ENCODE data around the gene PDE3A.
"Not testable (repeated sequence)": the region's sequence is repeated elsewhere in the genome, so short reads cannot be mapped to it uniquely, and the experiment has no call there.

The PDE3A gene

DNA sequence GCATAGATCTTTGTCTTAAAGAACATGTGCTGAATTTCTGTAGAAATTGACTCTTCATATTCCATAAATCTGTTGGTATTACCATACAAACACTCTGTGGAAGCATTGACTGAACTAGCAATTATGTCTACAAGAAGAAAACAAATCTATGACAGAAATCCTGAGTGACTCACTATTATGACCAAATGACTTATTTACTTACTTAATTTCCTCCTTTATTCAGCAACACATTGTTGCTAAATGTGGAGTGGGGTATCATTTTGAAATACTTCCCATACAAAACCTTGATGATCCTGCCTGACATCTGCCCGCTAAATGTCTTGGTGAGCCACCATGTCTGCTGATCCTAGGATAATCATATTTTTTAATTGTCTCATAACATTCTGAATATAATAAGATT lies 227.7 kb downstream of the PDE3A start:
- DNase-seq (ENCODE audit: low read depth in 2 of 2, low spot score in 1 of 2) = no peak

DNA sequence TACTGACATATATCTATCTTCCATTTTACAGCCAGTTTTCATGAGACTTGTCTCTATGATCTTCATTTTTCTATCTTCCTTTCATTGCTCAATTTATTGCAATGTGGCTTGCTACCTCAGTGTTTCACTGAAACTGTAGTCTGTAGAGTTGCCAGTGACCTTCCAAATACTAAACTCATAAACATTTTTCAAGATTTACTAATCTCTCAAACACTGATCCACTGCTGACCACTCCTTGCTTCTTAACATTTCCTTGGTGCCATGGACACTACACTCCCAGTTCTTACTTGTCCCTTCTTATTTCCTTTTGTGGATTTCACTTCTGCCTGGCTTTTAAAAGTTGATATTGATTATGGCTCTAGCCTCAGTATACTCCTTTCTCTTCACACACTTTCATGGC lies 231.4 kb downstream of the PDE3A start:
- DNase-seq (ENCODE audit: low read depth in 2 of 2, low spot score in 1 of 2) = no peak

DNA sequence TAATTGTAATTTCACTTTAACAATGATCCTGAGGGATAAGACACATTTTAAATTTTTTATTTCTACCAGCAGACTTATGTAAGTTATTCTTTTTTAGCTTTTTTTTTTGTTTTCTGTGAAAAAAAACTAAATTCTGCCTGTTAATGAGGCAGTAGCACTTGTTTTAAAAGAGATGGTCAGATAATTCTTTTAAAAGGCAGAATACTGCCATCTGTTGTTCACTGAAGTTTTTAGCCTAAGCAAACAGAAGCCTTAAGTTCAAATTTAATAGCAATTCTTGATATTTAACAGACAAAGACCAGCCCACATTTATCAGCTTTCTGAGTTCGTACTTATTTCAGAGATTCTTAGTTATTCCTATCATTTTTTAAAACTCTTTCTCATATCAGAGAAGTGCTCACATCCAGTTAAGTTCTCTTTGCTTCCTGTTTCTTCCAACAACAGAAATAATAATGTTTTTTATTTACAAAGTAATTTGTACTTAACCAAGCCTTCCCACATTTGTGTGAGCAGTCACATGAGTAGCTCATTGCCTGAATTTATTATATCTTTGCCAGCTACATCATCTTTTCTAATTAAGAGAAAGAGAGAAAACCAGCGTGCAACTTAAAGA lies 233.4 kb downstream of the PDE3A start:
- no peak for DNase-seq (ENCODE audit: low read depth in 2 of 2, low spot score in 1 of 2)

DNA sequence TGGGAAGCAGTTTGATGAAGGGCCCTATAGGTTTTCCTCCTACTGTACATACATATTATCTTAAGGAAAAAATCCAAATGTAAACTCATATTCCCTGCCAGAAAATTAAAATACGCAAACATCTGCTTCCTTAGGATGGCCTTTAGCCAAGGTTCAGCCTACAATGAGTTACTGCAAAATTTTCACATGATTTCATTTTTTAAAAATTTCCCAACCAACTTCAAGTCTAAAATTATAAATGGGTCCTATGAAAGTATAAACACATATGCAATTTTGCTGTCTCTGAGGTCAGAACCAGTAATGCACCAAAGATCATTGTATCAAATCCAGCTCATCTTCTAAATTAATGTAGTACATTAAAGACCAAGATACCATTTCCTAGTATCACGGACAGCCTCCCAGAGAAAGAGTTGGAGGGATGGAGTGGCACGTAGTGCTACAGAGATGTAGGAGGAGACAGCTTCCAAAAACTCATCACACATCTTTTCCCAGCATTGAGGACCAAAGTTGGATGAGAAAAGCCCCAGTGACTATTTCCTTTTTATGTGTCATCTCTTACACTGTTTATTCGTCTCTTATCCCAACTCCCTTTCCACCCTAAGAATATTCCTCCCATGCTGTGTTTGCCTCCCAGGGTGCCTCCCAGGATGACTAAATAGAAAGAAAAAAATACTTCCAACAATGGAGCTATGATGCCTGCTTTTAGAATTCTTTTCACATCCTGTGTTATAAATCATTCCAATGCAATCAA lies 234.5 kb downstream of the PDE3A start:
- no peak for DNase-seq (ENCODE audit: low read depth in 2 of 2, low spot score in 1 of 2)

DNA sequence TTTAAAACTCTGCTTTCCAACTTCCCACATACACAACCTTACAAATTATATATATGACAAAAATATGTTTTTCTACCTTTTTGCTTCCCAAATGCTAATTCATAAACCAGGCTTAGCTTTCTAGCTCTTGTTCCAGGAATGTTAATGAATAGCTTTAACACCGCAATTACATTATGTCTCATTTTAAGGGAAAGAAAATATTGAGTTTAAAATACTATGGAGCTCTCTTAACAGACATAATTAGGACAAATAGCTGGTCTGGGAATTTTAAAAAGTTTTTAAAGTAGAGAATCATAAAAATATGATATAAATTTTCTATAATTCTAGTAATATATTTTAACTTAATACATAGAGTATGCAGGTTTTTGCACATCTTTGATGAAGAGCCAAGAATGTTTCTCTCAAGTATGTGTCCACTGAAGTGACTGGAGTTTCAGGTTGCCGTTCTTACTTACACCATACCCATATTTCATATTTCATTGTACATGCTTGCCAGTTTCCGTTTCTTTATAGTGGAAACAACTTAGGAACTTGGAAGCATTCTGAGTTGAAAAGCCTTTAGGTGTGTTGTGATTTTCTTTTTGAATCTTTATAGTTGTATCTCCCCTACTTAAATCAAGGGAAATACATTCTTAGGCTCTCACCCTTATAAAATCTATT lies 236.2 kb downstream of the PDE3A start:
- DNase-seq (ENCODE audit: low read depth in 2 of 2, low spot score in 1 of 2) = no peak

DNA sequence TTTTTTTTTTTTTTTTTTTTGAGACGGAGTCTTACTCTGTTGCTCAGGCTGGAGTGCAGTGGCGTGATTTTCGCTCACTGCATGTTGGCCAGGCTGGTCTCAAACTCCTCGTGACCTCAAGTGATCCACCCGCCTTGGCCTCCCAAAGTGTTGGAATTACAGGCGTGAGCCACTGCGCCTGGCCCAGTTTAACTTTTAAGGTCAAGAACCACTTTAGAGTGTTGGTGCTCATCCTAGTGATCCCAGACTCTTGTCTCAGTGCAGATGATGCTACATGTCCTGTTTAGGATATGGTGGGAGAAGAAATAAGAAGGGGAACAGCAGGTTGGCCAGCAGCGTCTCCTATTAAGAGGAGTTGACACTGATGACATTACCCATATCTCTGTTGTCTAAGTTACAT lies 246.7 kb downstream of the PDE3A start:
- not testable (repeated sequence) for DNase-seq (ENCODE audit: low read depth in 2 of 2, low spot score in 1 of 2)

DNA sequence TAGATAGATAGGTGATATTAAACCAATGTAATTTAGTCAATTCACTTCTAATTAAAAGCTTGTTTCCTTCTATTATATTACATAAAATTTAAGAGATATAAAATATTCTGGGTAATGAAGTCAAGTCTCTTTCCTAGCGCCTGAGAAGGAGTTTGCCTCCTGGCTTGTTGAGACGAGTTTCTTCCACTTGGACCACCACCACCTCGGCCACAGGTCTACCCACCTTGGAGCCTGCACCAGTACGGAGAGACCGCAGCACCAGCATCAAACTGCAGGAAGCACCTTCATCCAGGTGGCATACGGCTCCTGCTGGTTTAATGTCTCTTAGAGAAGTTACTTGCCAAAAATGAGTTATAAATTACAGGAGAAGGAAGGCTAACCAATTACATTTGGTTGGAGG lies 247.8 kb downstream of the PDE3A start:
- DNase-seq (ENCODE audit: low read depth in 2 of 2, low spot score in 1 of 2) = no peak

DNA sequence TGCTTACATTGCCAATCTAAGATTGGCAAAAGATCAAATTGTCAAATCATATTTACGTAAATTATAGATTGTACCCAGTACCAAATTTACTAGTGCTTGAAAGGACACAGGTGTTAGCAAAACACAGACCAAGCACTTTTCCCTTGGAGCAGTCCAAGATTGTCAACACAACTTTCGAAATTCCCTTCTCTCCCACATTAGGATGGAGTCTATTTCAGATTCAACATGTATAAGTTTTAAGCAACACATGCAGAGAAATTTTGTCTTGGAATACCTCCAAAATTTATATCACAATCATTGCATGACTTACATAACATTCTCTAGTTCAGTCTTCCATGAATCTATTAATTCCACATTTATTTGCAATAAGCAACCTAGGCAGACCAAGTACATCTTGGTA lies 251.9 kb downstream of the PDE3A start:
- DNase-seq (ENCODE audit: low read depth in 2 of 2, low spot score in 1 of 2) = no peak

DNA sequence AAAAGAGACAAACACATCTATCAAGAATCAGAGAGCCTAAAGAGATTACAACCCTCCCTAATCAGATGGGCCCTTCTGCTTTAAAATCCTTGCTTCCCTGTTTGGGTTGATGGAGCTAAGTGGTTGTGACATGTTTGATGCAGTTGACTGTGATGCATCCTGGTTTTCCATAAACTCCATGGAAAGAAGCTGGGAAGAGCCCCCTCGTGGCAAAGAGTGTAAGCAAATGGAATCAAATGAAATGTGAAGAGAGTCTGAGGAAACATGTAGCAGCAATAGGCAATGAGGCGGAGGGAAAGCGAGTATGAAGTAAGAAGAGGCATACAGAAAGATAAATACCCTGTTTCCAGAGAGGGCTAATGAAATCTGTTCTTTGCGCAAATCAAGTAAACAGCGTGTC lies 256.4 kb downstream of the PDE3A start:
- DNase-seq (ENCODE audit: low read depth in 2 of 2, low spot score in 1 of 2) = no peak

DNA sequence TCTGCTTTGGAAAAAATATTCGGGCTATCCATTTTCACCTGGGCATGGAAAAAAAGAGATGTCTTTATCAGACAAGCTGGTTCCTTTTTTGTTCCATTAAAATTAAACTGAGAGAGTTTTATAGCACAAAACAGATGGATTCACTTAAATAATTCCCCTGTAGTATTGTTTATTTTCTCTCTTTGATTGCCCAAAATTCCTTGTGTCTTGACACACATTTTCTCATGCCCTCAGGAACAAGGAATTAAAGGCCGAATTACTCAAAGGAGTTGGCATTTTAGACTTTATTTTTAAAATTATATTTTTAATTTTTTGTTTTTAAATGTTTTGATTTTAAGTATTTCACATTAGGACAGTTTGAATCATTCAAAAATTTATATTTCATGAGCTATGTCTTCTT lies 257.2 kb downstream of the PDE3A start:
- DNase-seq (ENCODE audit: low read depth in 2 of 2, low spot score in 1 of 2) = no peak

DNA sequence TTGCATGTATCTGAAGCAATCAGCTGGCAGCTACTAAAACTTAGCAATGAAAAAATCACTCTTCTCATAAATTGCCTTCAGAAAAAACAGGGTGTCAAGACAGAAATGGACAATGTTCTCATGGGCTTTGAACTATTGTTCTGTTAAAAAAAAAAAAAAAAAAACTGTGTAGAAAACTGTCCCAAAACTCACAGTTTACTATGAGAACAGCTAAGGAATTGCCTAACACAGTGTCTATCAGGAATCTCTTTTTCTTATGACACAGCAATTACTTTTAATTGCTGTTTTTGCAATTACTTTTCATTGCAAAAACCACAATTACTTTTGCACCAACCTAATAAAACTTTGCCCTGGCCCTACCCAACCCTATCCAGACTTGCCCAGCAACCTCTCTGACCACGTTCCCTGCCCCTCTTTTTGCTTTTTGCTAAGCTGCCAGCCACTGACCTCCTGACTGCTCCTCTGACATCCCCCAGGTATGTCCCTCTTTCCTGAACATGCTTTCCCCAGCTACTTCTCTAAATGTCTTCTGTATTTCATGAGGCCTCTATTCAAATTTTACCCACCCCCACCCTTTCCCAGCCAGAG lies 258.8 kb downstream of the PDE3A start:
- DNase-seq (ENCODE audit: low read depth in 2 of 2, low spot score in 1 of 2) = no peak

DNA sequence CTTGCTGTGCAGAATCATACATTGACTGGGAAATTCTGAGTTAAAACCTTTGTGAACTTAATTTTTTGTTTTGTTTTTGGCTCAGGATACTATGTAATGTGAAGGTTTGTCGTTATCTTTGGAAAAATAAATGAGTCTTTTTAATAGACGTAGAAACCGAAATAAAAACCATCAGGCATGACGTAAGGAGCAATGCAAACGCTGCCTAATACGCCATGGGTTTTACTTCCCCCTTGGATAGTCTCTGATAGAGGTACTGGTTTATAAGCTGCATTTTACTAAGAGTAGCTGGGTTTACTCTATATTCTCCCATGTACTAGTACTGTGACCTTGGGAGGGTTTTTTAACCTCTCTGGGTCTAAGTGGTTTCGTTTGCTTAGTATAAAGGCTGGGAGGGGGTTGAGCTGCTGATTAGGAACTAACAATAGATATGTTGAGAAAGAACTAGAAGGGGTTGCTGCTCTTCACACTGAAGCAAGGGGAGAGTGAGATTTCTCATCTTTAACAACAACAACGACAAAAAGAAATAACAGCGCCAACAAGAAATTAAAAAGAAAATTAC lies 260.0 kb downstream of the PDE3A start:
- DNase-seq (ENCODE audit: low read depth in 2 of 2, low spot score in 1 of 2) = no peak

DNA sequence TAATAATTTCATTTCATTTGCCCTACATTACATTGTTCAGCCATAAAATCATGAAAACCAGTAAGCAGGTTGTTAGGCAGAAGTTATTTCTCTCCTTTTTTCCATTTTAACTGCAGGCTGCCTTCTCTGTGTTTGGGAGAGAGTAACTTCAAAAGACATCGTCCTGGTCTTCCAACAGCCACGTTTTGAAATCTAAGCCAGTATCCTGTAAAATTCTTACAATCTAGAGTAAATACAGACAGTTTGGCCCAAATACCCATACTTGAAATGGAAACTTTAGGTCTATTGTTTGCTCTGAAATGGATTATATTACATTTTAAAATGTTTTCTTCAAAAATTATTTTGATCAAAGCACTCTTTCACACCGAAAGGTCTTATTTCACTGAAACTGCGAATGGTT lies 260.7 kb downstream of the PDE3A start:
- DNase-seq (ENCODE audit: low read depth in 2 of 2, low spot score in 1 of 2) = no peak

DNA sequence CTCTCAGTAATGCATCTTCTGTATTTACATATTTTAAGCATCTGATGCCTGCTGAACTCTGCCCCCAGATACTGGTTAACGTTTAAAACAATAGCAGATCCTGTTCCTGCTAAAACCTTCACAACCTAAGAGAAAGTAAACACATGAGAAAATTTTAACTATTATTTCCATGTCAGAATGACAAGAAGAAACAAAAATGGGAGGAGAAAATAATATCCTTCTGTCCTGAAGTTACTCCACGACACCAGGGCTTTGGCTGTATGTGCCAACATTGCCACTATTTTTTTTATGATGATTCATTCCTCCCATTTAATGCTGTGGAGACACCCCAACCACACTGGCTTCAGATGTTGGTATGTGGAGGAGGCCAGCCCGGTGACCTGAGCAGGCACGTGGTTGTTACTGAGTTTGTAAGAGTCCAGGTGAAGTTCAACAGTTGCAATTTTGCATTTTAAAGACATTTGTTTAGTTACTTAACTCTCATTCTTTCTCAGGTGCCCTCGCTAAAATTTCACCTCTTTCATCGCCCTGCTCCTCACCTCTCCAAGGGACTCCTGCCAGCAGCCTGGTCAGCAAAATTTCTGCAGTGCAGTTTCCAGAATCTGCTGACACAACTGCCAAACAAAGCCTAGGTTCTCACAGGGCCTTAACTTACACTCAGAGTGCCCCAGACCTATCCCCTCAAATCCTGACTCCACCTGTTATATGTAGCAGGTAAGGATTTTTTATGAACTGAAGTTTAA lies 261.2 kb downstream of the PDE3A start:
- DNase-seq (ENCODE audit: low read depth in 2 of 2, low spot score in 1 of 2) = no peak

DNA sequence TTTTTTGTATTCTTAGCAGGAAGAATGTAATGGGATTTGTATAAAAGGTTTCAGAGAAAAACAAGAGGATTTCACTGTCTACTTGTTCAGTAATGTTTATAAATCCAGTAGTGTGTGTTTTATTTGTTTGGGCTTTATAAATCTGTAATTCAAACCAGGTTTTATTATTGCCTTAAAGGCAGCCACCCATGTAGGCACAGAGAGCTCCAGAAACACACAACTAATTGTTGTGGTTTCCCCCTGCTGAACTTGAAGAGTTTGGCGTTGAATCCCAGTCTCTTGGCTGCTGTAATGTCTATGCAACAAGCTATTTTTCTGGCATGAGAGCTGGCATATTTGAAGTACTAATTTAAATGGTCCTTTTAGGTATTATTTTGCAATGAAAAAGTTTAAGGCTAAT lies 263.4 kb downstream of the PDE3A start:
- DNase-seq (ENCODE audit: low read depth in 2 of 2, low spot score in 1 of 2) = no peak

DNA sequence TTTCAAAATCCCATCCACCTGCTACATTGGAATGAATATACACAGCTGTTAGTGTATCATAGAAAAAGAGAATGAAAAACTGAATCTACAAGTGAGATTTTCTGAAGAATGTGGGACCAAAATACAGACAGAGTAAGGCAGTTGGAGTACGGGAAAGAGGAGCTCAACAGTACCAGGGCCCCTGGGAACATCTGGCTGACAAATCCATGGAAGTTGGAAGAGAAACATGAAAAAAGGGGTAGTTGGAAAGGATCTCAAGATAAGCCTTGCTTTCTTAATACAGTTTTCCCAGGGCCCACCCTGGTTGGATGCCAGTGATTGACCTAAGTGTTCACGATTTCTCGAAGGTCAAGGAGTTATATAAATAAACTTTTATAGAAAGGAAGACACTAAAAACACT lies 272.8 kb downstream of the PDE3A start:
- no peak for DNase-seq (ENCODE audit: low read depth in 2 of 2, low spot score in 1 of 2)

DNA sequence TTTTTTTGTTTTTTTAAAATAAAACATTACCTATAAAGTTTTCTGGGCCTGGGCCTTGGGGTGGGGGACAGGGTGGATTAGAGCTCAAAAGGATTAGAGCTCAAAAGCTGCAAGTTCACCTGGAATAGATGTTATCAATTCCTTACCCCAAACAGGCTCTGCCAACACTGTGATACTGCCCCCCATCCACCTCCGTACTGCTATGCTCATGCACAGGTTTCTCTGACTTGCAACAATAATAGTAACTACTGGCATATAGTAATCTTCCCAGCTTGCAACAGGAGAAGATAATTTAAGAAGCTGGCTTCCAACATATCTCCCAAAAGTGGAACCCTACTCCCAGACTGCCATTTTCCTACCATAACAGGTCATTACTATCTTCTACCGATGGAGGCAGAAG lies 275.5 kb downstream of the PDE3A start:
- no peak for DNase-seq (ENCODE audit: low read depth in 2 of 2, low spot score in 1 of 2)

DNA sequence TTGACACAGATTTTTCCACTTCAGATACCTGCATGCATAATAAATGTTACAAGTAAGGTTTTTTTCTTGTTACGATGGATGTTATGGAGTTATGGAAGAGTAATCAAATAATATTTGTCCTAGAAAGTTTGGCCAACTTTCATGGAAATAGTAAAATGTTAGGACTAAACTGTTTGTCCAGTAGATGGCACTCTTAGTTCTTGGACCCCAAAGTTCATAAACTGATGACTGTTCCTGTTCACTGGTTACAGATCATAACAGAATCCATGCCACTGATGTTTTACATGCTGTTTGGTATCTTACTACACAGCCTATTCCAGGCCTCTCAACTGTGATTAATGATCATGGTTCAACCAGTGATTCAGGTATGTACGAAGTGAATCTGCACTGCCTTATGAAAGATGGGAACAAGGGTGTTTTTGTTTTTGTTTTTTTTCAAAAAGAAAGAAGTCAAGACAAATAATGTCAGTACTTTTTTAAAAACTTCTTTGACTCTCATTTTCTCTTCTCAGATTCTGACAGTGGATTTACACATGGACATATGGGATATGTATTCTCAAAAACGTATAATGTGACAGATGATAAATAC lies 278.0 kb downstream of the PDE3A start:
- no peak for DNase-seq (ENCODE audit: low read depth in 2 of 2, low spot score in 1 of 2)

DNA sequence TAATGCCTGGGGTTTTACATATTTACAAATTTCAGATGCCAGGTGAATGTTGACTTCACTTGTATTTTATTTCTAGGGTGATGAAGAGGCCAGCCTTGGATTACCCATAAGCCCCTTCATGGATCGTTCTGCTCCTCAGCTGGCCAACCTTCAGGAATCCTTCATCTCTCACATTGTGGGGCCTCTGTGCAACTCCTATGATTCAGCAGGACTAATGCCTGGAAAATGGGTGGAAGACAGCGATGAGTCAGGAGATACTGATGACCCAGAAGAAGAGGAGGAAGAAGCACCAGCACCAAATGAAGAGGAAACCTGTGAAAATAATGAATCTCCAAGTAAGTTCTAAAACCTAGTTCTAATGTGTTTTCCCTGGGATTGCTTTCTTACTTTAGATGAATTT lies 285.5 kb downstream of the PDE3A start:
- no peak for DNase-seq (ENCODE audit: low read depth in 2 of 2, low spot score in 1 of 2)

DNA sequence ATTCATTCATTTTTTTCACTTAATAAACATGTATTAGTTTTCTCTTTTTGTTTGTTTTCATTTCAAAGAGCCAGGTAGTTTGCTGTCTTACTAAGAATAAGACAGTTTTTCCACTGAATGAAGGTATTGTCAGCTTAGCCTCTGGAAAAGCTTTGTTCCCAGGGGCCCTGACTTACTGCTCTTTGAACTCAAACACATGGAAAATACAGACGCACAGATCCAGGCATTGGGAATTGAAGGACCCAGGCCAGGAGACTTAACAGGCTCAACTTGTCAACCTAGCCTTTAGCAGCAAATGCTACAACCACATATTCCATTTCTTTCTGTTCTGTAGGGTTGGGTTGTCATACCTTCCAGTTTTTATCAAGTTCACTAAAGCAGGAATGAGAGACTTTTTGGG lies 288.3 kb downstream of the PDE3A start:
- no peak for DNase-seq (ENCODE audit: low read depth in 2 of 2, low spot score in 1 of 2)

DNA sequence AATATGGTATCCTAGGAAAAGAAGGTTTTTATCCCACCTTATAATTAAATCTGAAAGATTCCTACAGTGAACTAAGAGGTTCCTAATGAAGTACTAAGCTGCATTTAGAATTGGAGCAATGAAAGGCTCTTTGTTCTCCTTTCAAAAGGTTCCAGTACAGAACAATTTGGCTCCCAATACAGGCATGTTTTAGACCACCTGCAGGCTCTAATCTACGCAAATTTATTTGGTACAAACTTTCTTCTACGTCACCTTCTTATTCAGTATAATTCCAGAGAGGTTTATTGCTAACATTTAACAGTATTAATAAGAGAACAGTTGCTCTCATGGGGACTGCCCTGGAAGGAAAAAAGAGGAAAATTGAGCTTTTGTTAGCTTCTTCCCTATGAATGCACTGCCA lies 289.2 kb downstream of the PDE3A start:
- DNase-seq (ENCODE audit: low read depth in 2 of 2, low spot score in 1 of 2) = no peak

All from stimulated activated CD8-positive, alpha-beta memory T cell treated with anti-CD3 and anti-CD28 coated beads, Interleukin-4, amount 100 ng/mL, for 4 hours (primary cell).